GM12878 (cell line): Measurements from ENCODE around the gene ITGB2. TPM values are rescaled to one million over a fixed set of nuclear protein-coding genes. Genes with fewer than 3 reads are reported as not detected.

ENCODE experiments used
- ATAC-seq: fragments of 200-7000 bp; cut with Tn5 transposase; 3 replicates; pipeline ENCODE4 v1.9.1; 2020; ENCODE audit warnings: mild to moderate bottlenecking, moderate library complexity
- BruUV-seq: library from RNA; stranded (reverse); fragments of 400-500 nt; replicated peaks from 2 replicates; lab custom pipeline; 2021; lab: Mats Ljungman, UMichigan
- CTCF ChIA-PET: fragments of 300-600 bp; sonication (Branson Sonifier 250); formaldehyde crosslinking; extraction: SDS; loops from one replicate; lab custom pipeline; 2021; ENCODE audit warnings: inconsistent platforms; lab: Yijun Ruan, JAX
- POLR2A ChIA-PET: fragments of 350-600 bp; formaldehyde crosslinking; extraction: SDS; loops from one replicate; lab custom pipeline; 2021; ENCODE audit warnings: inconsistent platforms; lab: Charles Lee
- RAD21 ChIA-PET: fragments of 300-600 bp; sonication (Branson Sonifier 250); formaldehyde crosslinking; loops from one replicate; lab custom pipeline; 2023; ENCODE audit warnings: antibody characterized with exemption; ENCODE audit not compliant: unreplicated experiment; lab: Charles Lee
- SMC1A ChIA-PET: fragments of 300-600 bp; sonication (Branson Sonifier 250); formaldehyde crosslinking; loops from one replicate; lab custom pipeline; 2023; ENCODE audit not compliant: unreplicated experiment, uncharacterized antibody; lab: Charles Lee
- DNase-seq: peaks from one replicate; pipeline ENCODE4 v3.0.0-alpha.2; 2011; ENCODE audit warnings: low read depth, low spot score
- FAIRE-seq: peaks from 3 replicates; lab custom pipeline; 2011; peaks lifted over from hg19 to GRCh38; lab: Jason Lieb, UNC
- H2AFZ ChIP-seq: 2 replicates; pipeline ENCODE4 v1.6.0; 2011; ENCODE audit warnings: low read depth, low read length, control low read depth; ENCODE audit not compliant: control insufficient read depth
- H3K27ac ChIP-seq: 2 replicates; pipeline ENCODE4 v1.5.1; 2011; ENCODE audit warnings: control low read depth; ENCODE audit not compliant: control insufficient read depth, insufficient read depth
- H3K27me3 ChIP-seq, 2 experiments: replicated peaks in 1 of 2; 2 replicates each; pipeline versions ENCODE4 v1.6.0 to v1.6.1; 2011; ENCODE audit warnings: low read length in 1 of 2; ENCODE audit not compliant: control insufficient read depth in 2 of 2, insufficient read depth in 2 of 2
- H3K36me3 ChIP-seq, 2 experiments: 2 replicates each; pipeline ENCODE4 v1.5.1; 2011; ENCODE audit warnings: low read length in 1 of 2; ENCODE audit not compliant: control insufficient read depth in 2 of 2, insufficient read depth in 2 of 2
- H3K4me1 ChIP-seq: 2 replicates; pipeline ENCODE4 v1.6.1; 2011; ENCODE audit warnings: mild to moderate bottlenecking, low read length, moderate library complexity, mixed read lengths; ENCODE audit not compliant: control insufficient read depth, insufficient read depth
- H3K4me2 ChIP-seq: 2 replicates; pipeline ENCODE4 v1.6.0; 2011; ENCODE audit warnings: control low read depth; ENCODE audit not compliant: control insufficient read depth, insufficient read depth
- H3K4me3 ChIP-seq: fragments of 200-600 bp; sonication (generic); 2 replicates; pipeline ENCODE4 v1.5.1; 2016
- H3K79me2 ChIP-seq: 2 replicates; pipeline ENCODE4 v1.6.0; 2011; ENCODE audit warnings: low read length; ENCODE audit not compliant: control insufficient read depth, insufficient read depth
- H3K9ac ChIP-seq: 2 replicates; pipeline ENCODE4 v1.8.0; 2011; ENCODE audit warnings: low read length, control low read depth, mixed read lengths; ENCODE audit not compliant: control insufficient read depth, insufficient read depth
- H3K9me3 ChIP-seq: replicated peaks from 3 replicates; pipeline ENCODE4 v1.5.1; 2011; ENCODE audit warnings: mild to moderate bottlenecking, low read length; ENCODE audit not compliant: control insufficient read depth, insufficient read depth
- H4K20me1 ChIP-seq: 2 replicates; pipeline ENCODE4 v1.6.0; 2011; ENCODE audit not compliant: control insufficient read depth, insufficient read depth
- ATF7 ChIP-seq: fragments of 450-650 bp; IDR thresholded peaks from 2 replicates; pipeline ENCODE4 v1.6.1; 2016; ENCODE audit warnings: low read depth, mild to moderate bottlenecking
- HDAC2 ChIP-seq: fragments of 200-600 bp; sonication (generic); IDR thresholded peaks from 2 replicates; pipeline ENCODE4 v1.6.1; 2017
- IKZF1 ChIP-seq: fragments of 450-650 bp; conservative IDR thresholded peaks from 2 replicates; pipeline ENCODE4 v1.6.1; 2017; ENCODE audit warnings: antibody characterized with exemption, mild to moderate bottlenecking
- KAT2A ChIP-seq: conservative IDR thresholded peaks from 2 replicates; pipeline ENCODE4 v1.6.1; 2011; ENCODE audit warnings: low read depth, low read length; ENCODE audit not compliant: control insufficient read depth
- MEF2A ChIP-seq: IDR thresholded peaks from 2 replicates; pipeline ENCODE4 v1.6.1; 2011; ENCODE audit warnings: low read depth, mild to moderate bottlenecking, low read length, moderate library complexity; ENCODE audit not compliant: insufficient read depth
- NFIC ChIP-seq: IDR thresholded peaks from 2 replicates; pipeline ENCODE4 v1.6.1; 2012; ENCODE audit warnings: low read depth, mild to moderate bottlenecking, inconsistent platforms, low read length, moderate library complexity
- POLR2A ChIP-seq: IDR thresholded peaks from 2 replicates; pipeline ENCODE4 v1.6.1; 2011; ENCODE audit warnings: low read depth, mild to moderate bottlenecking, low read length
- RBBP5 ChIP-seq: fragments of 200-600 bp; sonication (generic); conservative IDR thresholded peaks from 2 replicates; pipeline ENCODE4 v1.6.1; 2016
- RELA ChIP-seq: fragments of 450-650 bp; IDR thresholded peaks from 2 replicates; pipeline ENCODE4 v1.8.0; 2014; ENCODE audit warnings: borderline replicate concordance; ENCODE audit not compliant: partially characterized antibody
- TBL1XR1 ChIP-seq: IDR thresholded peaks from 2 replicates; pipeline ENCODE4 v1.6.1; 2012; ENCODE audit warnings: low read depth, low read length, improper control_type of control experiment
- YBX1 ChIP-seq: fragments of 450-650 bp; IDR thresholded peaks from 2 replicates; pipeline ENCODE4 v1.6.1; 2016; ENCODE audit warnings: antibody characterized with exemption
- WGBS: methylation state at CpG from one replicate; pipeline ENCODE4 v1.1.6; 2016; ENCODE audit warnings: low lambda C conversion rate; ENCODE audit not compliant: insufficient replicate concordance, insufficient coverage; ENCODE audit errors: missing lambda C conversion rate; 5-methylcytosine and 5-hydroxymethylcytosine counted together
- in situ Hi-C: fragments of 300-500 bp; cut with MboI; formaldehyde crosslinking; loops from 9 replicates; pipeline ENCODE4 v1.14.3; 2018; ENCODE audit warnings: mixed read lengths
- intact Hi-C: fragments of 100-400 bp; cut with micrococcal nuclease; formaldehyde crosslinking; loops from one replicate; pipeline ENCODE4 v1.14.2; 2022; ENCODE audit not compliant: unreplicated experiment
- polyA plus RNA-seq, 11 experiments: library from polyadenylated mRNA; depleted of rRNA in 4 of 11; unstranded in 6 of 11; stranded (reverse) in 5 of 11; fragments of >200 nt; fragmentation: Nextera tagmentation in 4 of 11; fragmentation: Illumina TruSeq in 1 of 11; extraction: Ambion mirVana in 4 of 11; extraction: Trizol in 1 of 11; gene quantifications; 1 replicate in 1 of 11; 2 replicates in 10 of 11; pipeline versions ENCODE4 v1.2.1 to v1.2.3, GENCODE V29; 2011 to 2016; ENCODE audit warnings: inconsistent platforms in 2 of 11, missing spikeins in 2 of 11, low read depth in 1 of 11
- total RNA-seq, 4 experiments: library from RNA; depleted of rRNA in 3 of 4; stranded (reverse); fragments of >200 nt in 3 of 4; fragmentation: Illumina TruSeq in 1 of 4; extraction: Trizol in 1 of 4; gene quantifications; 2 replicates each; pipeline versions ENCODE4 v1.2.1 to v1.2.3, GENCODE V29; 2013 to 2021
- TF ChIP-seq, protein P1 (sequence below): IDR thresholded peaks from 2 replicates; pipeline ENCODE4 v1.6.1; 2012; ENCODE audit warnings: low read depth, low read length, improper control_type of control experiment
- TF ChIP-seq, protein P2 (sequence below): fragments of 450-650 bp; IDR thresholded peaks from 2 replicates; pipeline ENCODE4 v1.6.1; 2017; ENCODE audit warnings: mild to moderate bottlenecking, moderate library complexity
- TF ChIP-seq, protein P3 (sequence below): IDR thresholded peaks from 2 replicates; pipeline ENCODE4 v1.6.1; 2011; ENCODE audit warnings: borderline replicate concordance, low read depth, mild to moderate bottlenecking, moderate library complexity, low read length; ENCODE audit not compliant: insufficient read depth, poor library complexity, severe bottlenecking
- TF ChIP-seq, protein P4 (sequence below): fragments of 450-650 bp; IDR thresholded peaks from 2 replicates; pipeline ENCODE4 v1.6.1; 2017; ENCODE audit warnings: low read depth, mild to moderate bottlenecking, moderate library complexity

The ITGB2 gene
- total and polyA plus RNA-seq, 10 of the 15 experiments (the other 5 are each of a cell fraction or from before 2014, with no cell fraction given) = 8.0 to 172 (median 58.9) TPM

DNA sequence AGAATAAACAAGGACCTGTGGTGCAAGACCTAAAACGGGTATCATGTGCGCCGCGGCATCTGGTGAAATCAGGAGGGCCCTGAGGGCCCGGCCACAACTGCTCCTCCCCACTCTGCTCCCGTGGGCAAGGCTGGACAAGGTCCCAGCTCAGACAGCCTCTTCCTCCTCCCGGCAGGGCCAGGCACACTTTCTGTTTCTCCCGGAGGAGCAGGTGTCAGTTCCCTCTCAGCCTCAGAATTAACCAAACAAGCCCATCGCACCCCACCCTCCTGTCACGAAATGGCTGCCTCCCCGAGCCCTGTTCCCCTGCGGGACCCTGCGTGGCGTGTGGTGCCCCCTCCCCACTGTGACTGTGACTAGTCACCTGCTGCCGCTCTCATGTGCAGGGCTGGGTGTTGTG is 62.4 kb downstream of the ITGB2 start:
- no peaks in the 10 kb centered on the region; the same call in 1 of the 2 replicates for H4K20me1 ChIP-seq
- WGBS = 85% methylated on average over 15 of the region's 15 CpGs
- in situ Hi-C loops (no loop called here), intact Hi-C loops (no loop called here)
- H3K4me1 ChIP-seq = no peaks in the 10 kb centered on the region
- H3K27ac ChIP-seq = no peak overlapping the region
- H3K9me3 ChIP-seq = no peaks in the 10 kb centered on the region
- peaks cover 15 to 42% of the 10 kb centered on the region in 2 experiments; a peak in 3 of 4 replicates for H3K36me3 ChIP-seq
- no peak overlapping the region for H3K4me2 ChIP-seq
- POLR2A ChIA-PET = no interaction called here
- no TSS peak for BruUV-seq
- peaks cover 3% of the 10 kb centered on the region for H3K79me2 ChIP-seq
- H3K4me3 ChIP-seq = no peak overlapping the region
- H3K9ac ChIP-seq = no peak overlapping the region
- SMC1A ChIA-PET = no interaction called here
- ATAC-seq (no peak), DNase-seq (no peak), FAIRE-seq (no peak)
- H2AFZ ChIP-seq = no peak overlapping the region
- RAD21 ChIA-PET = no interaction called here
- CTCF ChIA-PET = interaction anchor here (0.8 to 1.2 kb wide), 2 partner anchors 57 to 65 kb away, joined by 3 read pairs; no protein-coding TSS in a partner anchor
- no peaks in the 10 kb centered on the region for H3K27me3 ChIP-seq
- TF ChIP-seq, protein P1, sequence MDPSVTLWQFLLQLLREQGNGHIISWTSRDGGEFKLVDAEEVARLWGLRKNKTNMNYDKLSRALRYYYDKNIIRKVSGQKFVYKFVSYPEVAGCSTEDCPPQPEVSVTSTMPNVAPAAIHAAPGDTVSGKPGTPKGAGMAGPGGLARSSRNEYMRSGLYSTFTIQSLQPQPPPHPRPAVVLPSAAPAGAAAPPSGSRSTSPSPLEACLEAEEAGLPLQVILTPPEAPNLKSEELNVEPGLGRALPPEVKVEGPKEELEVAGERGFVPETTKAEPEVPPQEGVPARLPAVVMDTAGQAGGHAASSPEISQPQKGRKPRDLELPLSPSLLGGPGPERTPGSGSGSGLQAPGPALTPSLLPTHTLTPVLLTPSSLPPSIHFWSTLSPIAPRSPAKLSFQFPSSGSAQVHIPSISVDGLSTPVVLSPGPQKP = no peak
- TF ChIP-seq YBX1 = no peak
- TF ChIP-seq KAT2A = no peak
- no peak for TF ChIP-seq NFIC
- no peak for TF ChIP-seq RBBP5
- TF ChIP-seq POLR2A = no peak
- no peak for TF ChIP-seq ATF7
- TF ChIP-seq, protein P2, sequence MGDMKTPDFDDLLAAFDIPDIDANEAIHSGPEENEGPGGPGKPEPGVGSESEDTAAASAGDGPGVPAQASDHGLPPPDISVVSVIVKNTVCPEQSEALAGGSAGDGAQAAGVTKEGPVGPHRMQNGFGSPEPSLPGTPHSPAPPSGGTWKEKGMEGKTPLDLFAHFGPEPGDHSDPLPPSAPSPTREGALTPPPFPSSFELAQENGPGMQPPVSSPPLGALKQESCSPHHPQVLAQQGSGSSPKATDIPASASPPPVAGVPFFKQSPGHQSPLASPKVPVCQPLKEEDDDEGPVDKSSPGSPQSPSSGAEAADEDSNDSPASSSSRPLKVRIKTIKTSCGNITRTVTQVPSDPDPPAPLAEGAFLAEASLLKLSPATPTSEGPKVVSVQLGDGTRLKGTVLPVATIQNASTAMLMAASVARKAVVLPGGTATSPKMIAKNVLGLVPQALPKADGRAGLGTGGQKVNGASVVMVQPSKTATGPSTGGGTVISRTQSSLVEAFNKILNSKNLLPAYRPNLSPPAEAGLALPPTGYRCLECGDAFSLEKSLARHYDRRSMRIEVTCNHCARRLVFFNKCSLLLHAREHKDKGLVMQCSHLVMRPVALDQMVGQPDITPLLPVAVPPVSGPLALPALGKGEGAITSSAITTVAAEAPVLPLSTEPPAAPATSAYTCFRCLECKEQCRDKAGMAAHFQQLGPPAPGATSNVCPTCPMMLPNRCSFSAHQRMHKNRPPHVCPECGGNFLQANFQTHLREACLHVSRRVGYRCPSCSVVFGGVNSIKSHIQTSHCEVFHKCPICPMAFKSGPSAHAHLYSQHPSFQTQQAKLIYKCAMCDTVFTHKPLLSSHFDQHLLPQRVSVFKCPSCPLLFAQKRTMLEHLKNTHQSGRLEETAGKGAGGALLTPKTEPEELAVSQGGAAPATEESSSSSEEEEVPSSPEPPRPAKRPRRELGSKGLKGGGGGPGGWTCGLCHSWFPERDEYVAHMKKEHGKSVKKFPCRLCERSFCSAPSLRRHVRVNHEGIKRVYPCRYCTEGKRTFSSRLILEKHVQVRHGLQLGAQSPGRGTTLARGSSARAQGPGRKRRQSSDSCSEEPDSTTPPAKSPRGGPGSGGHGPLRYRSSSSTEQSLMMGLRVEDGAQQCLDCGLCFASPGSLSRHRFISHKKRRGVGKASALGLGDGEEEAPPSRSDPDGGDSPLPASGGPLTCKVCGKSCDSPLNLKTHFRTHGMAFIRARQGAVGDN = no peak
- no peak for TF ChIP-seq TBL1XR1
- TF ChIP-seq IKZF1 = no peak
- no peak for TF ChIP-seq RELA
- TF ChIP-seq, protein P3, sequence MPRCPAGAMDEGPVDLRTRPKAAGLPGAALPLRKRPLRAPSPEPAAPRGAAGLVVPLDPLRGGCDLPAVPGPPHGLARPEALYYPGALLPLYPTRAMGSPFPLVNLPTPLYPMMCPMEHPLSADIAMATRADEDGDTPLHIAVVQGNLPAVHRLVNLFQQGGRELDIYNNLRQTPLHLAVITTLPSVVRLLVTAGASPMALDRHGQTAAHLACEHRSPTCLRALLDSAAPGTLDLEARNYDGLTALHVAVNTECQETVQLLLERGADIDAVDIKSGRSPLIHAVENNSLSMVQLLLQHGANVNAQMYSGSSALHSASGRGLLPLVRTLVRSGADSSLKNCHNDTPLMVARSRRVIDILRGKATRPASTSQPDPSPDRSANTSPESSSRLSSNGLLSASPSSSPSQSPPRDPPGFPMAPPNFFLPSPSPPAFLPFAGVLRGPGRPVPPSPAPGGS = no peak
- no peak for TF ChIP-seq MEF2A
- no peak for TF ChIP-seq HDAC2
- TF ChIP-seq, protein P4, sequence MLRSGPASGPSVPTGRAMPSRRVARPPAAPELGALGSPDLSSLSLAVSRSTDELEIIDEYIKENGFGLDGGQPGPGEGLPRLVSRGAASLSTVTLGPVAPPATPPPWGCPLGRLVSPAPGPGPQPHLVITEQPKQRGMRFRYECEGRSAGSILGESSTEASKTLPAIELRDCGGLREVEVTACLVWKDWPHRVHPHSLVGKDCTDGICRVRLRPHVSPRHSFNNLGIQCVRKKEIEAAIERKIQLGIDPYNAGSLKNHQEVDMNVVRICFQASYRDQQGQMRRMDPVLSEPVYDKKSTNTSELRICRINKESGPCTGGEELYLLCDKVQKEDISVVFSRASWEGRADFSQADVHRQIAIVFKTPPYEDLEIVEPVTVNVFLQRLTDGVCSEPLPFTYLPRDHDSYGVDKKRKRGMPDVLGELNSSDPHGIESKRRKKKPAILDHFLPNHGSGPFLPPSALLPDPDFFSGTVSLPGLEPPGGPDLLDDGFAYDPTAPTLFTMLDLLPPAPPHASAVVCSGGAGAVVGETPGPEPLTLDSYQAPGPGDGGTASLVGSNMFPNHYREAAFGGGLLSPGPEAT = no peak
